ENCODE data around the gene PER2.
"Not testable (repeated sequence)": the region's sequence is repeated elsewhere in the genome, so short reads cannot be mapped to it uniquely, and the experiment has no call there.

The PER2 gene

GRCh38 chr2:238285653-238286082 is 2.7 kb downstream of the PER2 start:
- no peak for DNase-seq

- DNase-seq, result no peak
Measured at GRCh38 chr2:238284802-238285515, 3.5 kb downstream of the PER2 start.

- DNase-seq, result no peak
Measured at GRCh38 chr2:238282861-238283738, 5.3 kb downstream of the PER2 start.

GRCh38 chr2:238281826-238282480 is 6.5 kb downstream of the PER2 start:
- DNase-seq, result no peak

GRCh38 chr2:238280083-238280825 is 8.2 kb downstream of the PER2 start:
- DNase-seq, result no peak

- DNase-seq, result no peak
Measured at GRCh38 chr2:238279324-238279682, 9.1 kb downstream of the PER2 start.

- DNase-seq, result no peak
Measured at GRCh38 chr2:238278626-238279323, 9.6 kb downstream of the PER2 start.

GRCh38 chr2:238277695-238278094 is 10.7 kb downstream of the PER2 start:
- DNase-seq, result peak; percentile 48

- no peak for DNase-seq
Measured at GRCh38 chr2:238274152-238274865, 14.1 kb downstream of the PER2 start.

- not testable (repeated sequence) for DNase-seq
Measured at GRCh38 chr2:238273433-238273832, 15.0 kb downstream of the PER2 start.

GRCh38 chr2:238272156-238272555 is 16.3 kb downstream of the PER2 start:
- DNase-seq, result no peak

- not testable (repeated sequence) for DNase-seq
Measured at GRCh38 chr2:238271686-238272085, 16.7 kb downstream of the PER2 start.

GRCh38 chr2:238271061-238271554 is 17.3 kb downstream of the PER2 start:
- DNase-seq, result no peak

GRCh38 chr2:238270606-238271005 is 17.8 kb downstream of the PER2 start:
- no peak for DNase-seq

- DNase-seq, result no peak
Measured at GRCh38 chr2:238269741-238270140, 18.7 kb downstream of the PER2 start.

- DNase-seq, result no peak
Measured at GRCh38 chr2:238267884-238268680, 20.3 kb downstream of the PER2 start.

GRCh38 chr2:238267341-238267710 is 21.1 kb downstream of the PER2 start:
- DNase-seq, result no peak

- DNase-seq, result no peak
Measured at GRCh38 chr2:238265605-238266004, 22.8 kb downstream of the PER2 start.

- DNase-seq, result no peak
Measured at GRCh38 chr2:238264072-238264460, 24.3 kb downstream of the PER2 start.

GRCh38 chr2:238263204-238264071 is 25.0 kb downstream of the PER2 start:
- DNase-seq, result peak; percentile 78
